Thymus (tissue), 11 donors: ENCODE results near the gene ACER1. TPM values are rescaled to one million over a fixed set of nuclear protein-coding genes. Genes with fewer than 3 reads are reported as not detected.

Experiments
- DNase-seq, 9 donors: peaks; one replicate each; pipeline ENCODE4 v3.0.0-alpha.2; 2013; ENCODE audit warnings: low spot score in 9 of 9, low read depth in 6 of 9, missing footprints in 1 of 9
- H3K27ac ChIP-seq, 2 donors: one replicate each; pipeline ENCODE4 v1.5.1; 2013; ENCODE audit warnings: control low read depth in 1 of 2, low read depth in 1 of 2, low read length in 1 of 2, mild to moderate bottlenecking in 1 of 2, moderate library complexity in 1 of 2
- H3K27me3 ChIP-seq, 2 donors: one replicate each; pipeline ENCODE4 v1.5.1; 2013; ENCODE audit warnings: low read length in 1 of 2; ENCODE audit not compliant: control insufficient read depth in 2 of 2, insufficient read depth in 1 of 2
- H3K36me3 ChIP-seq, 2 donors: one replicate each; pipeline ENCODE4 v1.5.1; 2013; ENCODE audit warnings: low read length in 1 of 2, mild to moderate bottlenecking in 1 of 2, moderate library complexity in 1 of 2; ENCODE audit not compliant: control insufficient read depth in 2 of 2, insufficient read depth in 2 of 2
- H3K4me1 ChIP-seq, 2 donors: one replicate each; pipeline ENCODE4 v1.5.1; 2013; ENCODE audit warnings: low read length in 2 of 2; ENCODE audit not compliant: control insufficient read depth in 2 of 2, insufficient read depth in 2 of 2
- H3K4me3 ChIP-seq, 2 donors: one replicate each; pipeline ENCODE4 v1.5.1; 2013; ENCODE audit warnings: low read length in 2 of 2, control low read depth in 1 of 2, mild to moderate bottlenecking in 1 of 2
- H3K9me3 ChIP-seq, 2 donors: one replicate each; pipeline ENCODE4 v1.5.1; 2013; ENCODE audit warnings: low read length in 1 of 2, mild to moderate bottlenecking in 1 of 2; ENCODE audit not compliant: control insufficient read depth in 2 of 2, insufficient read depth in 1 of 2
- WGBS: extraction: QIAGEN DNeasy Blood & Tissue Kit; methylation state at CpG from one replicate; pipeline ENCODE4 v1.1.7; 2013; 5-methylcytosine and 5-hydroxymethylcytosine counted together
- polyA plus RNA-seq: library from polyadenylated mRNA; stranded (reverse); fragments of 200-250 nt; gene quantifications from one replicate; pipeline ENCODE4 v1.2.3, GENCODE V29; 2013
- total RNA-seq: library from RNA; stranded (reverse); fragments of 120-200 nt; gene quantifications from one replicate; pipeline ENCODE4 v1.2.4, GENCODE V29; 2013
- donor health status: healthy.

Gene ACER1
- total and polyA plus RNA-seq, 2 donors, result 0.14 to 2.8 TPM

- Histone ChIP-seq H3K9me3 (no peaks in the 10 kb centered on the region), H3K27ac (no peak overlapping the region), H3K4me1 (peaks cover 2 to 26% of the 10 kb centered on the region in 2 donors), H3K27me3 (no peaks in the 10 kb centered on the region), H3K4me3 (no peak overlapping the region), H3K36me3 (peaks cover 42 to 52% of the 10 kb centered on the region in 2 donors)
- DNase-seq, result no peak
- 97% methylated on average over 9 of the region's 9 CpGs for WGBS
Measured at GRCh38 chr19:6260376-6260775, 73.0 kb downstream of the ACER1 start.

GRCh38 chr19:6259312-6259861, 74.0 kb downstream of the ACER1 start:
- Histone ChIP-seq H3K4me3 (no peak overlapping the region), H3K4me1 (peaks cover 2 to 26% of the 10 kb centered on the region in 2 donors), H3K36me3 (peaks cover 42 to 54% of the 10 kb centered on the region in 2 donors), H3K27me3 (no peaks in the 10 kb centered on the region), H3K27ac (no peak overlapping the region), H3K9me3 (no peaks in the 10 kb centered on the region)
- no peak for DNase-seq
- 93% methylated on average over 12 of the region's 12 CpGs for WGBS

- 95% methylated on average over 15 of the region's 15 CpGs for WGBS
- no peaks in the 10 kb centered on the region for H3K27me3 ChIP-seq
- H3K9me3 ChIP-seq, result no peaks in the 10 kb centered on the region
- H3K27ac ChIP-seq, result no peak overlapping the region
- H3K4me1 ChIP-seq, result peaks cover 2 to 26% of the 10 kb centered on the region in 2 donors
- H3K36me3 ChIP-seq, result peaks cover 46 to 59% of the 10 kb centered on the region in 2 donors
- no peak for DNase-seq
- no peak overlapping the region for H3K4me3 ChIP-seq
Measured at GRCh38 chr19:6258812-6259311, 74.5 kb downstream of the ACER1 start.

Other genes with a start within 250 kb of the ACER1 start
- gene RFX2, start 223.1 kb downstream of the ACER1 start, total RNA-seq, result 3.4 TPM
- 4.6 TPM for gene RFX2, start 223.1 kb downstream of the ACER1 start, polyA plus RNA-seq
- not detected for gene ACSBG2, start 197.9 kb downstream of the ACER1 start, total RNA-seq
- gene ACSBG2, start 197.9 kb downstream of the ACER1 start, polyA plus RNA-seq, result 0.05 TPM
- gene MLLT1, start 53.6 kb downstream of the ACER1 start, total RNA-seq, result 6.9 TPM
- 24.7 TPM for gene MLLT1, start 53.6 kb downstream of the ACER1 start, polyA plus RNA-seq
- 69.1 TPM for gene CLPP, start 27.9 kb upstream of the ACER1 start, total RNA-seq
- 88.4 TPM for gene CLPP, start 27.9 kb upstream of the ACER1 start, polyA plus RNA-seq
- gene ALKBH7, start 39.2 kb upstream of the ACER1 start, total RNA-seq, result 62.9 TPM
- 66.5 TPM for gene ALKBH7, start 39.2 kb upstream of the ACER1 start, polyA plus RNA-seq
- gene PSPN, start 42.3 kb upstream of the ACER1 start, total RNA-seq, result 0.90 TPM
- gene PSPN, start 42.3 kb upstream of the ACER1 start, polyA plus RNA-seq, result 1.0 TPM
- 37.9 TPM for gene GTF2F1, start 59.6 kb upstream of the ACER1 start, total RNA-seq
- 41.5 TPM for gene GTF2F1, start 59.6 kb upstream of the ACER1 start, polyA plus RNA-seq
- 49.9 TPM for gene KHSRP, start 91.2 kb upstream of the ACER1 start, total RNA-seq
- 93.1 TPM for gene KHSRP, start 91.2 kb upstream of the ACER1 start, polyA plus RNA-seq
- gene SLC25A41, start 100.2 kb upstream of the ACER1 start, total RNA-seq, result 0.05 TPM
- gene SLC25A41, start 100.2 kb upstream of the ACER1 start, polyA plus RNA-seq, result 0.27 TPM
- 6.0 TPM for gene SLC25A23, start 126.2 kb upstream of the ACER1 start, total RNA-seq
- gene SLC25A23, start 126.2 kb upstream of the ACER1 start, polyA plus RNA-seq, result 8.8 TPM
- gene CRB3, start 130.7 kb upstream of the ACER1 start, total RNA-seq, result 1.1 TPM
- 7.0 TPM for gene CRB3, start 130.7 kb upstream of the ACER1 start, polyA plus RNA-seq
- gene DENND1C, start 148.2 kb upstream of the ACER1 start, total RNA-seq, result 6.8 TPM
- gene DENND1C, start 148.2 kb upstream of the ACER1 start, polyA plus RNA-seq, result 46.6 TPM
- 0.24 TPM for gene TUBB4A, start 168.7 kb upstream of the ACER1 start, total RNA-seq
- gene TUBB4A, start 168.7 kb upstream of the ACER1 start, polyA plus RNA-seq, result 1.1 TPM
- 0.52 TPM for gene TNFSF9, start 197.4 kb upstream of the ACER1 start, total RNA-seq
- 2.9 TPM for gene TNFSF9, start 197.4 kb upstream of the ACER1 start, polyA plus RNA-seq